HG03354 (cell line): ENCODE results near the gene NBL1.

Experiments
- ATAC-seq: cut with Tn5 transposase; IDR thresholded peaks from one replicate; pipeline ENCODE4 v1.9.1; 2021; ENCODE audit warnings: mild to moderate bottlenecking; ENCODE audit not compliant: unreplicated experiment, poor library complexity, severe bottlenecking

Gene NBL1

GRCh38 chr1:19644681-19645410, 735 bp downstream of the NBL1 start:
- peak; percentile 52 for ATAC-seq

DNA sequence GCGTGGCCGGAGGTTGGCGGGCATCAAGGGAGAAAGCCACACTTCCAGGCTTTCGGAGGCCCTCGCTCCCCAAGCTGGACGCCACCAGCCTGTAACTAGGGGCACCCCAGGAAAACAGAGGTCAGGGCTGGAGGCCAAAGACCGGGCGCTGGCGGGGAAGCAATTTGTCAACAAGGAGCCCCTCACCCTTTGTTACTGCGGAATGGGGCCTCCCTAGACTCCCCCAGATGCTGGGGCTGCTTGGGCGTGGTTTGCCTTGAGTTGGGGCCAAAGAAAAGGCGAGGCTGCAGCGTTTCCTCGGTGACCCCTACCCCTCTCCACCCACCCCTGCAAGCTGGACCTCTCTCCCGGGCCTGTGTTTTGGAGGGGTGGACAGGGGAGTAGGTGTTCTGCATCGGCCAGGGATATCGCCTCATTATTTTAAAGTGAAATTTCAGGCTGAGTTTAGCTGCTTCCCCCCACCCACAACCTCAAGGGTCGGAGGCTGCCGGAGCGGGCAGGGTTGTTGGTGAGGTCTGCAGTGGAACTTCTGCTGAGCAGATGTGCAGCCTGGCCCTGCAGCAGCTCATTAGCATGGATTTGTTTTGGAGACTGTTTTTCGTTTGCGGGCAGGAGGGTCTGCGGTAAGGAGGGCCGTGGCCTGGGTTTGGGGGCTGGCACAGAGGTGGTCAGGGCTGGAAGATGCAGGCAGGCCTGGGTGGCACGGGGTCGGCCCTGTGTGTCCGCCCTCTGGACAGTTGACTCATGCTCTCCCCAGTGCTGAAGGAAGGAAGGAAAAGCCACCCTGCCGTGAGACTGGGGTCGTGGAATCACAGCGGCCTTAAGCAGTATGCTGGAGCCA, 1.5 kb downstream of the NBL1 start:
- ATAC-seq = no peak

DNA sequence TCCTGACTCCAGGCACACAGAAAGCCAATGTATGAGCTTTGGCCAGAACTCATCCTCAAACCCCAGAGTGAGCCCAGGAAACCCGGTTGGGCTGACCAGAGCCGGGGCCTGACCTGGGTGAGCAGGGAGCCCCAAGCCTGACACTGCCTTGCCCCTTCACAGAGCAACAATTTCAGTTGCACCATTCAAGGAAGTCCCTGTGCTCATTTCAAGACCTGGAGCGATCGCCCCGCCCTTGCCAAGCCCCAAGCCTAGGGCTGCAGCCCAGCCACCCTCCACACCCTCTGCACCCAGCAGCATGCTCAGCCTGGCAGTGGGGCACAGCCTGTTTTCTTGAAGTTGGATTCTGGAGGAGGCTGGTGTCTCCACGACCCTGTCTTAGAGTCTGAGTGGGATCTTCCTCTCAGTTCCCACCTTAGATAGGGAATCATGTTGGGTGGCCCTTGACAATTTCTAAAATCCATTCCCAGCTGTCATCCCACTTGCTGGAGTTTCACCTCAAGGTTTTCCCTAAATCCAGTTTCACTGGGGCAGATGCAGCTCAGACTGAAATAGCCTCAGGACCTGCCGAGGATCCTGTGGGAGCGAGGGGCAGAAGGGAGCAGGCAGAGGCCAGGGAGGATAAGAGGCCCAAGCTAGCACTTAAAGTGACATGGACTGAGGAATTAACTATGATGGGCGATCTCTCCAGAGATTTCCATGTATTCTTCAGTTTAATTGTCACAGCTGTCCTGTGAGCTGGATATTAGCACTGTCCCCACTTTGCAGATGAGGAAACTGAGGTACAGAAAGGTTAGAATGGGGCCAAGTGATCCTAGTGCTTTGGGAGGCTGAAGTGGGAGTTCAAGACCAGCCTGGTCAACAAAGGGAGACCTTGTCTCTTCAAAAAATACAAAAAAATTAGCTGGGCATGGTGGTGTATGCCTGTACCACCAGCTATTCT, 2.5 kb downstream of the NBL1 start:
- ATAC-seq = no peak

DNA sequence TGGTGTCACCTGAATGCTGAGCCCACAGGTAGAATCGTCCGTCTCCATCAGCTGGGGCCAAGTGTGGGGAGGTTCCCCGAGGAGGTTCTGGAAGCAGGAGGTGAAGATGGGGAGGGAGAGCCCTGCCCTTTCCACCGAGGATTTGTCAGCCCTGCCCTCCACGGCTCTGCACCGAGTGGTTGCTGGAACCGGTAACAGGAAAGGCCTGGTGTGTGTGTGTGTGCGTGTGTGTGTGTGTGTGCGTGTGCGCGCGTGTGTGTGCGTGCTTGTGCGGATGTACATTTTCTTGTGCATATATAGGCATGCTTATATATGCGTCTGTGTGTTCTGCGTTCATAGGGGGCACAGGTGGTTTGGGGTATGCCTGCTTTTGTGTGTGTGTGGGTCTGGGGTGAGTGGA, 3.5 kb downstream of the NBL1 start:
- ATAC-seq = no peak

DNA sequence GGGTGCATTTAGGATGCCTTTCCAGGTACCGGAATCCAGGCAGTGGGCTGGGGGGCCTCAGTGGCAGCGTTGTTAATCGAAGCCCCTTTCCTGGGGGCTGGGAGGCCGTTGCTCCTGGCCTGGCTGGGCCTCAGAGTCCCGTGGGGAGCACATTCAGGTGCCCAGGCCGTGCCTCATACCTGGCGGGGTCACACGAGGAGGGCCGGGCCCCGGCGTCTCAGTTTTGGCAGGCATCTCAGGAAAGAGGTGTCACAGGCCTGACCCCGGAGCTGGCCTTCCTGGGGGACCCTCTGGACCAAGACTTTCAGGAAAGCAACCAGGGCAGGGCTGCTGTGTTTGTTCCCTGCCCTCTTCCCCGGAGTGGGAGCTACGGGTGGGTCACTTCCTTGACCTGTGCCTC, 4.1 kb downstream of the NBL1 start:
- ATAC-seq = no peak

- ATAC-seq = no peak
These were observed 4.6 kb downstream of the NBL1 start for GRCh38 chr1:19648689-19649088.

- no peak for ATAC-seq
These were observed 6.5 kb downstream of the NBL1 start for GRCh38 chr1:19650416-19651140.

GRCh38 chr1:19651141-19651737, 7.1 kb downstream of the NBL1 start:
- no peak for ATAC-seq

DNA sequence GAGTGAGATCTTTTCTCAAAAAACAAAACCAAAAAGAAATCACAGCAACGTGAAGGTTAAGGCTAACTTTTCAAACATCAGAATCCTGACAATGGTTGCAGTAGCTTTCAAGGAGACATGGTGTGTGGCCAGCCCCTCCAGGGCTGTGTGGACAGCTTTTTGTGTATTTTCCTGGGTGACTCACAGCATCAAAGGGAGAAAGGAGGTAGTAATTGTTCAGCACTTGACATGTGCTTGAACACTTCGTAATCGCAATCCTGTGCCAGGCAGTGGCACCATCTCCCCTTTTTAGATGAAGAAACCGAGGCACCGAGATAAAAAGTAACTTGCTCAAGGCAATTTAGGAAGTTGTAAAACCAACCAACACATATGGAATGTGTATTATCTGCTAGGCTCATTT, 10.3 kb downstream of the NBL1 start:
- ATAC-seq = no peak

GRCh38 chr1:19654886-19655717, 11.0 kb downstream of the NBL1 start:
- no peak for ATAC-seq

GRCh38 chr1:19655718-19656080, 11.6 kb downstream of the NBL1 start:
- no peak for ATAC-seq

DNA sequence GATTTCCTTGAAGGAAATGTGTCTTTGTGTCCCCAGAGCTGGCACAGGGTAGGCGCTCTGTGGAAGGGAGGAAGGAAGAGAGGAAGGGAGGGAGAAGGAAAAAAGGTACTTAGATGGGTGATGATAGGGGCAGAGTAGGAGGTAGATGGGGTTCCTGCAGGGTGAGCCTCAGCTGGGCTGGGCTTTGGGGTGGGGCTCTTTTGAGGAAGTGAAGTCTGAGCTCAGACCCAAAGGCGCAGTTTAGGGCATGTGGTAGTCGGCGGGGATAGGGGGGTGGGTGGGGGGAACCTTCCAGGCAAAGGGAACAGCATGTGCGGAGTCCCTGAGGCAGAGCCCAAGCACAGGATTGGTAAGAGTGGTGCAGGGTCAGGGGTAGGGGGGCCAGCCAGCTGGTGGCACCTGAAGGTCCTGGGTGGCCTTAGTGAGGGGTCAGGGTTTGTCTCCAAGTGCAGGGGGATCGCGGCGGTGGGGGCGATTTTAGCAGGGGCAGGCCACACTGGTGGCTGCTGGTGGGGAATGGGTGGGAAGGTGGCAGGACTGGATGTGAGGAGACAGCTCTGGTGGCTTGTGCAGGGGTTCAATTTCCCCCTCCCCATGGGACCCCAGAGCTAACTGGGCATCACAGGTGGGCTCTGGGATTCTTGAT, 12.1 kb downstream of the NBL1 start:
- ATAC-seq = no peak

GRCh38 chr1:19656780-19657466, 12.8 kb downstream of the NBL1 start:
- ATAC-seq = no peak

DNA sequence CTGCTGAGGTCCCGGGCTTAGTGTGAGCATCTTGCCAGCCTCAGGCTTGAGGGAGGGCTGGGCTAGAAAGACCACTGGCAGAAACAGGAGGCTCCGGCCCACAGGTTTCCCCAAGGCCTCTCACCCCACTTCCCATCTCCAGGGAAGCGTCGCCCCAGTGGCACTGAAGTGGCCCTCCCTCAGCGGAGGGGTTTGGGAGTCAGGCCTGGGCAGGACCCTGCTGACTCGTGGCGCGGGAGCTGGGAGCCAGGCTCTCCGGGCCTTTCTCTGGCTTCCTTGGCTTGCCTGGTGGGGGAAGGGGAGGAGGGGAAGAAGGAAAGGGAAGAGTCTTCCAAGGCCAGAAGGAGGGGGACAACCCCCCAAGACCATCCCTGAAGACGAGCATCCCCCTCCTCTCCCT, 13.4 kb downstream of the NBL1 start:
- no peak for ATAC-seq

- no peak for ATAC-seq
These were observed 14.1 kb downstream of the NBL1 start for GRCh38 chr1:19658186-19658585.

DNA sequence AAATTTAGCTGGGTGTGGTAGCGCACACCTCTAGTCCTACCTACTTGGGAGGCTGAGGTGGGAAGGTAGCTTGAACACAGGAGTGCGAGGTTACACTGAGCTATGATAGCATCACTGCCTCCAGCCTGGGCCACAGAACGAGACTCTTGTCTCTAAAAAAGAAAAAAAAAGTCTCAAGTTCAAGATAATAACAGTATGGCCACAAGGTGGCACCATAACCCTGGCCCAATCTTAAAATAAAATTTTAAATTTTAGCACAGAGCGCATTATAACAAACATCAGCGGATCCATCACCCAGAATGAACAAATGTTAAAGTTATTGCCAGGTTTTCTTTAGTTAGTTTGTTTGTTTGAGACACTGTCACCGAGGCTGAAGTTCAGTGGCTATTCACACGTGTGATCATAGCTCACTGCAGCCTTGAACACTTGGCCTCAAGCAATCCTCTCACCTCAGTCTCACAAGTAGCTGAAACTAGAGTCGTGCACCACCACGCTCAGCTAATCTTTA, 17.7 kb downstream of the NBL1 start:
- no peak for ATAC-seq

GRCh38 chr1:19662313-19662712, 18.2 kb downstream of the NBL1 start:
- ATAC-seq = no peak
